Renal pelvis (tissue), 3 donors: Measurements from ENCODE around the gene TRNP1. TPM values are rescaled to one million over a fixed set of nuclear protein-coding genes. Genes with fewer than 3 reads are reported as not detected.

Experiments used
- polyA plus RNA-seq, 3 donors: library from polyadenylated mRNA; unstranded; fragments of 120-200 nt; gene quantifications; one replicate each; pipeline ENCODE4 v1.2.1, GENCODE V29; 2013; ENCODE audit not compliant: insufficient read length in 3 of 3

Gene TRNP1
- polyA plus RNA-seq, 3 donors, result 5.5 to 6.8 (median 6.0) TPM

Other genes with a start within 250 kb of the TRNP1 start
- 10 to 100 TPM; 17.5 to 20.7 (median 18.5) TPM for gene PIGV, start 205.7 kb upstream of the TRNP1 start, polyA plus RNA-seq
- 10 to 100 TPM; 22.9 to 25.9 (median 25.4) TPM for gene ZDHHC18, start 167.0 kb upstream of the TRNP1 start, polyA plus RNA-seq
- gene SFN, start 130.5 kb upstream of the TRNP1 start, polyA plus RNA-seq, result 1 to 10 TPM in 1 of 3 donors, under 1 TPM in 2; 0.65 to 1.1 (median 0.73) TPM
- gene GPN2, start 103.4 kb upstream of the TRNP1 start, polyA plus RNA-seq, result 10 to 100 TPM; 31.4 to 38.7 (median 32.4) TPM
- gene GPATCH3, start 93.2 kb upstream of the TRNP1 start, polyA plus RNA-seq, result 10 to 100 TPM; 17.0 to 17.8 (median 17.8) TPM
- 1 to 10 TPM; 1.0 to 1.4 (median 1.1) TPM for gene NR0B2, start 79.7 kb upstream of the TRNP1 start, polyA plus RNA-seq
- gene NUDC, start 71.9 kb upstream of the TRNP1 start, polyA plus RNA-seq, result 100 to 1,000 TPM in 2 of 3 donors, 10 to 100 TPM in 1; 83.8 to 104 (median 102) TPM
- 10 to 100 TPM; 11.1 to 11.8 (median 11.5) TPM for gene KDF1, start 33.2 kb upstream of the TRNP1 start, polyA plus RNA-seq
- gene TENT5B, start 19.2 kb downstream of the TRNP1 start, polyA plus RNA-seq, result 1 to 10 TPM in 1 of 3 donors, under 1 TPM in 2; 0.96 to 1.1 (median 0.97) TPM
- gene SLC9A1, start 161.4 kb downstream of the TRNP1 start, polyA plus RNA-seq, result 10 to 100 TPM; 25.8 to 28.7 (median 28.1) TPM
- 10 to 100 TPM; 46.7 to 54.0 (median 47.0) TPM for gene WDTC1, start 240.9 kb downstream of the TRNP1 start, polyA plus RNA-seq